ENCODE measurements around the gene CAMK2A. TPM values are rescaled to one million over a fixed set of nuclear protein-coding genes. Genes with fewer than 3 reads are reported as not detected.

Gene CAMK2A
- total and polyA plus RNA-seq, 3 donors from 2014 or later: 0.24 to 0.70 (median 0.25) TPM

DNA sequence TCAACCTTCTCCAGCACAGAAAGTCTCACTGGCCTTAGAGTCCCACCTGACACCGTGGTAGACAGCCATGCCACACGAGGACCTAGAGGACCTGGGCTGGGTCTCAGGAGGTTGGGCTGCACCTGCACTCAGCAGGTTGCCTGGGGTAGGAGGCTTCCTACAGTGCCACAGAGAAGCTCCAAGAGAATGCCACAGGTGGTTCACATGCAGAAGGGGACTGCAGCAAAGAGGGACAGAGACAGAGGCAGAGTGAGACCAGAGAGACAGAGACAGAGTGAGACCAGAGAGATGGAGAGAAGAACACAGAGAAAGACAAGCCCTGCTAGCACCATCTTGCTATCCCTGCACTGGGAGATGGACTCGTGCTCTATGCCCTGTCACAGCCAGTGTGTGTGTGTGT lies 5.7 kb downstream of the CAMK2A start:
- WGBS, 2 donors: 73 to 76% methylated on average over 2 to 3 of the region's 3 CpGs
- peaks cover 17% of the 10 kb centered on the region for H3K4me1 ChIP-seq
- no peak overlapping the region for H3K4me3 ChIP-seq
- intact Hi-C loops (cut with DNase I; ENCODE audit: low total_unique reads): no loop called here
- no peaks in the 10 kb centered on the region for H3K27me3 ChIP-seq
- H3K36me3 ChIP-seq (ENCODE audit: low read depth, missing control alignments): no peaks in the 10 kb centered on the region
- TF ChIP-seq POLR2A (IDR thresholded peaks at IDR 0.05): no peak
- TF ChIP-seq, protein P1, sequence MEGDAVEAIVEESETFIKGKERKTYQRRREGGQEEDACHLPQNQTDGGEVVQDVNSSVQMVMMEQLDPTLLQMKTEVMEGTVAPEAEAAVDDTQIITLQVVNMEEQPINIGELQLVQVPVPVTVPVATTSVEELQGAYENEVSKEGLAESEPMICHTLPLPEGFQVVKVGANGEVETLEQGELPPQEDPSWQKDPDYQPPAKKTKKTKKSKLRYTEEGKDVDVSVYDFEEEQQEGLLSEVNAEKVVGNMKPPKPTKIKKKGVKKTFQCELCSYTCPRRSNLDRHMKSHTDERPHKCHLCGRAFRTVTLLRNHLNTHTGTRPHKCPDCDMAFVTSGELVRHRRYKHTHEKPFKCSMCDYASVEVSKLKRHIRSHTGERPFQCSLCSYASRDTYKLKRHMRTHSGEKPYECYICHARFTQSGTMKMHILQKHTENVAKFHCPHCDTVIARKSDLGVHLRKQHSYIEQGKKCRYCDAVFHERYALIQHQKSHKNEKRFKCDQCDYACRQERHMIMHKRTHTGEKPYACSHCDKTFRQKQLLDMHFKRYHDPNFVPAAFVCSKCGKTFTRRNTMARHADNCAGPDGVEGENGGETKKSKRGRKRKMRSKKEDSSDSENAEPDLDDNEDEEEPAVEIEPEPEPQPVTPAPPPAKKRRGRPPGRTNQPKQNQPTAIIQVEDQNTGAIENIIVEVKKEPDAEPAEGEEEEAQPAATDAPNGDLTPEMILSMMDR (IDR thresholded peaks at IDR 0.05): no peak
- no peaks in the 10 kb centered on the region for H3K9me3 ChIP-seq
- no peak for DNase-seq
- no peak overlapping the region for H3K27ac ChIP-seq

DNA sequence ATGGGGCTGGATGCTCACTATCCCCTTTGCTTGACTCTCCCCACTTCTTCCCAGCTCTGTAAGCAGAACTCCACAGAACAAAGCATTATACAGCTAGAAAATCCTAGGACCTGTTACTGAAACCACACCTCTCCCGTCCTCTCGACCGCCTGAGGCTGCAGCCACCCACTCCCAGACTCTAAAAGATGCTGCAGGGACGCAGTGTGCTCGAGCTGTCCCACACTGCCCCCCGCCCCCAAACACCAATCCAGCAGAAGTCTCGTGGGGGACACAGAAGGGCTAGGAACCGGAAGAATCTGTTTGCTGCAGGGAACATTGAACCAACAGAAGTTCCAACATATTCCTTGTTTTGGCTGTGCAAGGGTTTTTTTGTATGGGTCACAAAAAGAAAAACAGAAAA lies 7.6 kb downstream of the CAMK2A start:
- no peak overlapping the region for H3K27ac ChIP-seq
- no peaks in the 10 kb centered on the region for H3K27me3 ChIP-seq
- intact Hi-C loops (cut with DNase I; ENCODE audit: low total_unique reads): no loop called here
- 71 to 73% methylated on average over 8 of the region's 8 CpGs for WGBS, 2 donors
- no peaks in the 10 kb centered on the region for H3K9me3 ChIP-seq
- DNase-seq: no peak
- H3K4me1 ChIP-seq: peaks cover 17% of the 10 kb centered on the region
- TF ChIP-seq, protein P1 (IDR thresholded peaks at IDR 0.05): no peak
- TF ChIP-seq POLR2A (IDR thresholded peaks at IDR 0.05): no peak
- H3K36me3 ChIP-seq (ENCODE audit: low read depth, missing control alignments): no peaks in the 10 kb centered on the region
- no peak overlapping the region for H3K4me3 ChIP-seq

DNA sequence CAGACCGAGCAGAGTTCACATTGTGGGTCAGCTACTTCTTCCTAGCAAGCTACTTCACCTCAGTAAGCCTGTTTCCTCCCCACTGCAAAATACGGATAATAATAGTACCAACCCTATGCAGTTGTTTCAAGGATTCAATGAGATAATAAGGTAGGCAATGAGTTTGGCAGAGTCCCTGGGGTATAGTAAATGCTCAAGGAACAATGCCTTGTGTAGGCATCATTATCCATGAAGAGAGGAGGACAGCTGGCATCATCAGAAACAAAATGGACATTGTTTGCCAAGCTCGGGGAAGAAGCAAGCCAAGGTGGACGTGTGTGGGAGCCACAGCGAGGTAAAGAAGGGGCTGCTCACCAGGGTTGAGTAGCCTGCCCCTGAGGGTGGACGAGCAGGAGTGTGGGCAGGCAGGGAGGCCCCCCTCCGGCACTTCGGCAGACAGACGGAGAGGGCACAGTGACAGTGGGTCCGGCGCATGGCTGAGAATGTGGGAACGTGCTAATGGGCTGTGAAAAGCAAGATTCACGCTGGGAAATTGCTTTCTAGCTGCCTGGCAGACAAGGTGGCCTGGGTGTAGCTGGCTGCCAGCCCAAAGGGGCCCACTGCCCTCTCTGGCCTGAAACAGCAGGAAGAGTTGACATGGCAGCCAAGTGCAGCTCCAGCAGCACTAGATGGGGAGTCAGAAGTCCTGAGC lies 10.1 kb downstream of the CAMK2A start:
- intact Hi-C loops (cut with DNase I; ENCODE audit: low total_unique reads): no loop called here
- WGBS, 2 donors: 76 to 85% methylated on average over 13 of the region's 13 CpGs

DNA sequence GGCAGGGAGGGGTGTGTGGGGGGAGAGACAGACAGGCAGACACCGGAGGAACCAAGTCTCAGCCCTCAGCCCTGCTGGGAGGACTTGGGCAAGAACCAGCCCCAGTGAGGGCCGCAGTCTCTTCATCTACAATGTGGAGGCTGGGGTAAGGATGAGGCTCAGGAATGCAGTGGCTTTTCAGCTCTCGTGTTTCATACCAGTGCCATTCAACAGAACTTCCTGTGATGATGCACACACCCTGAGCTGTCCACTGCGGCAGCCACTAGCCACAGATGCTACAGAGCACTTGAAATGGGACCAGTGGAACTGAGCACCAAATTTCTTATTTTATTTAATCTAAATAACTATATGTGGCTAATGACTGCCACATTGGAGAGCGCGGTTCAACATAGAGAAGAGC lies 10.7 kb downstream of the CAMK2A start:
- TF ChIP-seq POLR2A (IDR thresholded peaks at IDR 0.05): no peak
- TF ChIP-seq, protein P1 (IDR thresholded peaks at IDR 0.05): no peak
- intact Hi-C loops (cut with DNase I; ENCODE audit: low total_unique reads): no loop called here
- Histone ChIP-seq H3K36me3 (ENCODE audit: low read depth, missing control alignments) (no peaks in the 10 kb centered on the region), H3K4me1 (peaks cover 9% of the 10 kb centered on the region), H3K9me3 (no peaks in the 10 kb centered on the region), H3K27me3 (no peaks in the 10 kb centered on the region), H3K27ac (no peak overlapping the region), H3K4me3 (no peak overlapping the region)
- WGBS, 2 donors: 85 to 91% methylated on average over 4 to 6 of the region's 6 CpGs
- DNase-seq: no peak

More for the DNA sequence above, 10.1 kb downstream of the CAMK2A start:
- Histone ChIP-seq H3K4me3 (no peak overlapping the region), H3K27me3 (no peaks in the 10 kb centered on the region), H3K36me3 (ENCODE audit: low read depth, missing control alignments) (no peaks in the 10 kb centered on the region), H3K27ac (no peak overlapping the region), H3K9me3 (no peaks in the 10 kb centered on the region), H3K4me1 (peaks cover 14% of the 10 kb centered on the region)
- DNase-seq: no peak
- TF ChIP-seq, protein P1 (IDR thresholded peaks at IDR 0.05): no peak
- TF ChIP-seq POLR2A (IDR thresholded peaks at IDR 0.05): no peak

All from testis (tissue), 3 donors.